Loucy (cell line): ENCODE data around the gene CCDC127.
A peak's percentile ranks its signal among the peaks of the same experiment; 100 is the strongest.

Source experiments
- H2AFZ ChIP-seq: fragments of 200-600 bp; sonication (generic); 2 replicates; pipeline ENCODE4 v1.6.0; 2016; ENCODE audit warnings: antibody characterized with exemption, mild to moderate bottlenecking, low read length, moderate library complexity
- H3F3A ChIP-seq: fragments of 200-600 bp; 2 replicates; pipeline ENCODE4 v1.6.0; 2016; ENCODE audit warnings: antibody characterized with exemption, low read depth, mild to moderate bottlenecking
- H3K27me3 ChIP-seq: fragments of 200-600 bp; sonication (generic); 2 replicates; pipeline ENCODE4 v1.6.1; 2014; ENCODE audit warnings: low read length, mild to moderate bottlenecking; ENCODE audit not compliant: insufficient read depth, poor library complexity, severe bottlenecking
- H3K36me3 ChIP-seq: fragments of 200-600 bp; sonication (generic); 2 replicates; pipeline ENCODE4 v1.6.1; 2016; ENCODE audit warnings: low read length; ENCODE audit not compliant: insufficient read depth
- H3K4me1 ChIP-seq: fragments of 200-600 bp; sonication (generic); 2 replicates; pipeline ENCODE4 v1.5.1; 2014; ENCODE audit warnings: low read length, mild to moderate bottlenecking; ENCODE audit not compliant: insufficient read depth, poor library complexity, severe bottlenecking
- H3K4me2 ChIP-seq: fragments of 200-600 bp; sonication (generic); 2 replicates; pipeline ENCODE4 v1.6.0; 2014; ENCODE audit warnings: antibody characterized with exemption, low read length, low read depth, mild to moderate bottlenecking; ENCODE audit not compliant: poor library complexity, severe bottlenecking
- H3K4me3 ChIP-seq: fragments of 200-600 bp; sonication (generic); 2 replicates; pipeline ENCODE4 v1.5.1; 2014; ENCODE audit warnings: low read length, mild to moderate bottlenecking, mixed read lengths; ENCODE audit not compliant: poor library complexity, severe bottlenecking
- H3K79me2 ChIP-seq: fragments of 200-600 bp; sonication (generic); 2 replicates; pipeline ENCODE4 v1.6.1; 2014; ENCODE audit warnings: low read length; ENCODE audit not compliant: insufficient read depth
- H3K9ac ChIP-seq: fragments of 200-600 bp; sonication (generic); 2 replicates; pipeline ENCODE4 v1.6.0; 2014; ENCODE audit warnings: mild to moderate bottlenecking, low read depth, low read length, moderate library complexity; ENCODE audit not compliant: poor library complexity, severe bottlenecking
- H3K9me2 ChIP-seq: fragments of 200-600 bp; sonication (generic); replicated peaks from 2 replicates; pipeline ENCODE4 v1.6.1; 2016; ENCODE audit warnings: low read depth, low read length, mixed read lengths
- H3K9me3 ChIP-seq: fragments of 200-600 bp; sonication (generic); 2 replicates; pipeline ENCODE4 v1.6.1; 2014; ENCODE audit warnings: mild to moderate bottlenecking, antibody characterized with exemption, low read length, low read depth; ENCODE audit not compliant: insufficient read depth
- H4K20me1 ChIP-seq: fragments of 200-600 bp; sonication (generic); 2 replicates; pipeline ENCODE4 v1.6.0; 2014; ENCODE audit warnings: antibody characterized with exemption, low read length, mild to moderate bottlenecking; ENCODE audit not compliant: insufficient read depth, poor library complexity, severe bottlenecking
- EZH2phosphoT487 ChIP-seq: fragments of 200-600 bp; IDR thresholded peaks from 2 replicates; pipeline ENCODE4 v1.6.1; 2018; ENCODE audit warnings: antibody characterized with exemption, mild to moderate bottlenecking, moderate library complexity, borderline replicate concordance
- TF ChIP-seq, protein P1 (sequence below): fragments of 200-600 bp; sonication (generic); conservative IDR thresholded peaks from 2 replicates; pipeline ENCODE4 v1.5.1; 2014; ENCODE audit warnings: mild to moderate bottlenecking, antibody characterized with exemption, low read length

Gene CCDC127

DNA sequence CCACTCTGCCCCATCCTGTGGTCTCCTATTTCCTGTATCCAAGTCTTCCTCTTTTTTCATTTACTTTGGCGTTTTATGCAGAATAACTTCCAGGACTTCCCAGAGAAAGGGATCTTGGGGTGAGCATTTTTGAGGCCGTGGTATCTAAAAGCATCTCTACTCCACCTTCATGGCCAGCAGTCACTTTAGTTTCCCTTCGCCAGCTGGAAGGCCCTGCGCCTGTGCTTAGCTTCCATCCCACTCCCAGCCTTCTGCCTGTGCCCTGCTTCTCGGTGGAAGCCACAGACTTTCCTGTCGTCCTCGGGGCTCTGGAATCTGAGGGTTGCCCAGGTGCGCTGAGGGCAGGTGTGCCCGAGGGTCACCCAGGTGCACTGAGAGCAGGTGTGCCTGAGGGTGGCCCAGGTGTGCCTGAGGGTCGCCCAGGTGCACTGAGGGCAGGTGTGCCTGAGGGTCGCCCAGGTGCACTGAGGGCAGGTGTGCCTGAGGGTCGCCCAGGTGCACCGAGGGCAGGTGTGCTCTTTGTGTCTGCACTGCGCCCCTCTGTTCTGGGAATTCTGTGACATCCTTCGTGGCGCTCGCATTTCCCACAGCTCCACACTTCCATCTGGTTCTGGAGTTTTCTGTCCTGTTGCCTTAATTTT is 59.0 kb downstream of the CCDC127 start:
- Histone ChIP-seq H2AFZ (no peak overlapping the region), H3K79me2 (no peaks in the 10 kb centered on the region), H3K27me3 (no peaks in the 10 kb centered on the region), H4K20me1 (no peaks in the 10 kb centered on the region), H3K36me3 (no peaks in the 10 kb centered on the region), H3K9me2 (no peaks in the 10 kb centered on the region), H3K4me1 (peaks cover 54% of the 10 kb centered on the region), H3K9ac (no peak overlapping the region), H3K4me2 (peak overlapping the region; percentile 48), H3K9me3 (no peaks in the 10 kb centered on the region), H3F3A (no peaks in the 10 kb centered on the region; the same call in 1 of the 2 replicates), H3K4me3 (peak overlapping the region; percentile 17)
- TF ChIP-seq EZH2phosphoT487: no peak
- TF ChIP-seq, protein P1, sequence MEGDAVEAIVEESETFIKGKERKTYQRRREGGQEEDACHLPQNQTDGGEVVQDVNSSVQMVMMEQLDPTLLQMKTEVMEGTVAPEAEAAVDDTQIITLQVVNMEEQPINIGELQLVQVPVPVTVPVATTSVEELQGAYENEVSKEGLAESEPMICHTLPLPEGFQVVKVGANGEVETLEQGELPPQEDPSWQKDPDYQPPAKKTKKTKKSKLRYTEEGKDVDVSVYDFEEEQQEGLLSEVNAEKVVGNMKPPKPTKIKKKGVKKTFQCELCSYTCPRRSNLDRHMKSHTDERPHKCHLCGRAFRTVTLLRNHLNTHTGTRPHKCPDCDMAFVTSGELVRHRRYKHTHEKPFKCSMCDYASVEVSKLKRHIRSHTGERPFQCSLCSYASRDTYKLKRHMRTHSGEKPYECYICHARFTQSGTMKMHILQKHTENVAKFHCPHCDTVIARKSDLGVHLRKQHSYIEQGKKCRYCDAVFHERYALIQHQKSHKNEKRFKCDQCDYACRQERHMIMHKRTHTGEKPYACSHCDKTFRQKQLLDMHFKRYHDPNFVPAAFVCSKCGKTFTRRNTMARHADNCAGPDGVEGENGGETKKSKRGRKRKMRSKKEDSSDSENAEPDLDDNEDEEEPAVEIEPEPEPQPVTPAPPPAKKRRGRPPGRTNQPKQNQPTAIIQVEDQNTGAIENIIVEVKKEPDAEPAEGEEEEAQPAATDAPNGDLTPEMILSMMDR: no peak

DNA sequence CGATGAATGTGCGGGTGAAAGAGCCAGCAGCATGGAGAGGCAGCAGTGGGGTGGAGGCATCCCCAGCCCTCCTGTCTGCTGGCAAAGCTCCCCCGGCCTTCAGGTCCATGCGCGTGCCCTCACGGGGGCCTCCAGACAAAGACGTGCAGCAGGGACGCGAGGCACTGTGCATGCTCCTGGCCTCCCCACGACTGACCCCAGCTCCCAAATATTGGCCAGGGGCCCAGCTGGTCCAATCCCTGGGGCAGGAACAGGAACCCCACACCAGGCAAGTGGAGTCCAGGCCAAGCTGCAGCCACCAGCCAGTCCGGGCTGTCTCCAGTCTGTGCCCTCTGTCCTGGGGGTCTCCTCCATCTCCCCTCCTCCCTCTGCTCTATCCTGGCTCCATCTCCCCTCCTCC is 60.2 kb downstream of the CCDC127 start:
- Histone ChIP-seq H4K20me1 (no peaks in the 10 kb centered on the region), H2AFZ (no peak overlapping the region), H3K4me1 (peaks cover 52% of the 10 kb centered on the region), H3K36me3 (no peaks in the 10 kb centered on the region), H3K9me3 (no peaks in the 10 kb centered on the region), H3K9me2 (no peaks in the 10 kb centered on the region), H3K4me3 (no peak overlapping the region), H3K4me2 (no peak overlapping the region), H3F3A (no peaks in the 10 kb centered on the region), H3K9ac (no peak overlapping the region), H3K27me3 (no peaks in the 10 kb centered on the region), H3K79me2 (no peaks in the 10 kb centered on the region)
- no peak for TF ChIP-seq EZH2phosphoT487
- TF ChIP-seq, protein P1: no peak

DNA sequence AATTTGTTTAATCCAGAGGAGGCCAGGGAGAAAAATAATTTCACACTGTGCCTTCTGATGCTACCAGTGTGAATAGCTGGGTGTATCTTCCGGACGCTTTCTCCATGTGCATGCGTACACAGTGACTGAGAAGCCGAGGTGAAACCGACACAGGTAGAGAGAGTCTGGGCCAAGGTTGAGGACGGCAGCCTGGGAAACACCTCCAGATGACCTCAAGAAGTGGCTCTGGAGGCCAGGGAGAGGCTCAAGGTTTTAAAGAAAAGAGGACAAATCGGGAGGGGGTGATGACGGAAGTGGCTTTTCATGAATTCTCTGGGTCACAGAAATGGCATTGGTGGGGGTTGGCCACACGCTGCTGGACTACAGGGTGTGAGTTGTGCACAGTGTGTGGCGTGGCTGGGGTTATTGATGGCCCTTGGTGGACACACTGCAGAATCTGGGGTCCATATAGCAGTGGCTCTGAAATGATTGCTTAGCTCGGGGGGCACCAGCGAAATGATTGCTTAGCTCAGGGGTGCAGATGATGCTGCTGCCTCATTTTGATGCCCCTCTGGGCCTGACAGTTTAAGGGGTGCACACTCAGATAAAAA is 60.7 kb downstream of the CCDC127 start:
- H3K4me1 ChIP-seq: peaks cover 46% of the 10 kb centered on the region
- no peaks in the 10 kb centered on the region for H3K79me2 ChIP-seq
- H3K9me2 ChIP-seq: no peaks in the 10 kb centered on the region
- no peaks in the 10 kb centered on the region for H3F3A ChIP-seq
- H2AFZ ChIP-seq: no peak overlapping the region
- TF ChIP-seq EZH2phosphoT487: no peak
- TF ChIP-seq, protein P1: no peak
- no peak overlapping the region for H3K4me2 ChIP-seq
- H4K20me1 ChIP-seq: no peaks in the 10 kb centered on the region
- no peak overlapping the region for H3K9ac ChIP-seq
- no peaks in the 10 kb centered on the region for H3K36me3 ChIP-seq
- H3K4me3 ChIP-seq: no peak overlapping the region
- no peaks in the 10 kb centered on the region for H3K27me3 ChIP-seq
- H3K9me3 ChIP-seq: no peaks in the 10 kb centered on the region
